Amniotic epithelial cell (primary cell): ENCODE results near the gene SLC39A2.

Experiments used
- DNase-seq: peaks from one replicate; pipeline ENCODE4 v3.0.0-alpha.2; 2010; ENCODE audit warnings: low read depth

SLC39A2 gene

GRCh38 chr14:21047378-21047781 lies 48.3 kb downstream of the SLC39A2 start:
- DNase-seq = no peak

GRCh38 chr14:21048638-21049037 lies 49.5 kb downstream of the SLC39A2 start:
- DNase-seq = no peak

GRCh38 chr14:21049271-21049673 lies 50.2 kb downstream of the SLC39A2 start:
- peak; percentile 73 for DNase-seq

GRCh38 chr14:21050597-21050996 lies 51.5 kb downstream of the SLC39A2 start:
- no peak for DNase-seq
